Right ventricle myocardium inferior (tissue), 1 donor: Measurements from ENCODE around the gene PDGFRA. TPM values are rescaled to one million over a fixed set of nuclear protein-coding genes. Genes with fewer than 3 reads are reported as not detected.
"Not testable (repeated sequence)": the region's sequence is repeated elsewhere in the genome, so short reads cannot be mapped to it uniquely, and the experiment has no call there.

Source experiments
- ATAC-seq: fragments of 200-7000 bp; cut with Tn5 transposase; one replicate; pipeline ENCODE4 v1.9.1; 2020; ENCODE audit warnings: mild to moderate bottlenecking, moderate library complexity
- DNase-seq: peaks from one replicate; pipeline ENCODE4 v3.0.0; 2021; ENCODE audit errors: missing footprints
- intact Hi-C: fragments of 100-400 bp; cut with DNase I; formaldehyde crosslinking; loops from one replicate; pipeline ENCODE4 v1.11.0; 2022
- total RNA-seq: library from RNA; stranded (reverse); fragmentation: NEBNext Ultra II Directional; extraction: Animal tissue kit (Norgen Biotek cat#: 25700); gene quantifications from one replicate; pipeline ENCODE4 v1.2.1, GENCODE V29; 2021
- donor health status: DM: no; HTN: yes; CAD: no; lungs with severe emphysema.

Gene PDGFRA
- total RNA-seq, 1 donor from 2014 or later = 38.5 TPM

DNA sequence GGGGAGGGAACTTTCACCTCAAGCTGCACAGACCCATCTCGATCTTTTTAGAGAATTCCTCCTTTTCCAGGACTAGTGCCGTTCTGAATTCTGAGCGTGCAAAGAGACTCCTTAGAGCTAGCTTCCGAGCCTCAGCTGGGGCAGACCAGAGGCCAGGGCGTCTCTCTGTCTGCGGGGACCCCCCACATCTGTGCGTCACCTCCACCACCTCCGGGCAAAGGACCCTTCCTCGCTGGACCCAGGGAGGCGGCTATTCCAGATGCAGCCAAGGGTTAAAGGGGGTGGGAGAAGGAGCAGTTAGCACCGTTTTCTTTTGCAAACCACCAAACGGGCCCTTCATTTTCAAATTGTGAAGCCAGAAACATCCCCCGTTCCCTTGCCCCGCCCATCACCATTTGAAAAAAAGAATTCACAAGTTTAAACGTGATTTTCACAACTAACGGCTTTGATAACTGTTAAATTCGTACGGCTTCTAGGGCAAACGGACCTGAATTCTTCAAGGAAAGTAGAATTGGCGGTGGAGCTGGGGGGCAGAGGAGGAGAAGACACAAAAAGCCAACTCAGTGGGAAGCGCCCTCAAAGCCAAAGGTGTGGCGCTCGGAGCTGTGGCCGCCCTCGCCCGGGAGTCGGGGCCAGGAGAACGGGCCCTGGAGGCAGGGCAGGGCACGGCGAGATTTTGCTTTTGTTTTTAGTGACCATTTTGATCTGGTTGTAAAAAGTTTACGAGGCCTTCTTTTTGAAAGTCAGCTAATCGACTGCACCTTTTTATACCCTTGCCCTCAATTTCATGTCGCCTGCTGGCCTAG lies 3.3 kb upstream of the PDGFRA start:
- intact Hi-C loops = loop anchor here (5.0 kb wide), 1 partner anchor 1028 kb away; no protein-coding TSS in a partner anchor
- no peak for ATAC-seq
- no peak for DNase-seq

DNA sequence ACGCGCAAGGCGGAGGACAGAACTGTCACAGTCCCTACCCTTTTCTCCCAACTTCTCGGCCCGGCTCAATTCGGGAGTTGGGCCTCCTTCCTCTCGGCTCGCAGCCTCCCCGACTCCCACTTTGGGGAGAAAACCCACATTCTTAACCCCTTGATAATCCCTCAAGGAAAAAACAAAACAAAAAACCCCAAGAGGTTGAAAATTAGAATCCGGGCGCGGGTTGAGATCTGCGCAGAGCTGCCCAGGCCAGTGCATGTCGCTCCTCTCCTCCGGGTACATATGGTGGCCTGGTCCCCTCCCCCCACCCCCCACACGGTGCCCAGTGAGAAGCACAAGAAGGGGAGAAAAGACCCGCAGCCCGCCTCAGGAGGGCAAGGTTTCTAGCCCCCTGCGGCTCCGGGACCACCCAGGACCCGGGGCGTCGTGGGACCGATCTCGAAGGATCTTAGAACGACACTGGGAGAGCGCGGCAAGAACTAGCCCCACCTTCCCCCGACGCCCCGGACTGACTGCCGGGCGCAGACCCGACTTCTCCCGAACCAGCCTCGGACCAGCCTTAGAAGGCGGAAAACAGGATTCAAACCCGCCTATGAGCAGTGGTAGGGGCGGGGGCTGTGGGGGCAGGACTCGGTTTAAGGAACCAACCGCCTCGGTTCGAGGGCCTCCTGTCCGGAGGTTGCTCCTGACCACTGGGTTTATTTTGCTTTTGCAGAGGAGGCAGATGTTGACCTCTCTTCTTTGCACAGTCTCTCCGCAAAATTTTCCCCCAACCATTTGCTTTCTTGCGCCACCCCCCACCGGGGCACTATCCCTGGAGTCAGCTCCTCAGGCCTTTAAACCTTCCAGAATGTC lies 2.5 kb upstream of the PDGFRA start:
- peak; percentile 82 for DNase-seq
- ATAC-seq = peak; percentile 63
- intact Hi-C loops = loop anchor here (5.0 kb wide), 1 partner anchor 1029 kb away; no protein-coding TSS in a partner anchor

DNA sequence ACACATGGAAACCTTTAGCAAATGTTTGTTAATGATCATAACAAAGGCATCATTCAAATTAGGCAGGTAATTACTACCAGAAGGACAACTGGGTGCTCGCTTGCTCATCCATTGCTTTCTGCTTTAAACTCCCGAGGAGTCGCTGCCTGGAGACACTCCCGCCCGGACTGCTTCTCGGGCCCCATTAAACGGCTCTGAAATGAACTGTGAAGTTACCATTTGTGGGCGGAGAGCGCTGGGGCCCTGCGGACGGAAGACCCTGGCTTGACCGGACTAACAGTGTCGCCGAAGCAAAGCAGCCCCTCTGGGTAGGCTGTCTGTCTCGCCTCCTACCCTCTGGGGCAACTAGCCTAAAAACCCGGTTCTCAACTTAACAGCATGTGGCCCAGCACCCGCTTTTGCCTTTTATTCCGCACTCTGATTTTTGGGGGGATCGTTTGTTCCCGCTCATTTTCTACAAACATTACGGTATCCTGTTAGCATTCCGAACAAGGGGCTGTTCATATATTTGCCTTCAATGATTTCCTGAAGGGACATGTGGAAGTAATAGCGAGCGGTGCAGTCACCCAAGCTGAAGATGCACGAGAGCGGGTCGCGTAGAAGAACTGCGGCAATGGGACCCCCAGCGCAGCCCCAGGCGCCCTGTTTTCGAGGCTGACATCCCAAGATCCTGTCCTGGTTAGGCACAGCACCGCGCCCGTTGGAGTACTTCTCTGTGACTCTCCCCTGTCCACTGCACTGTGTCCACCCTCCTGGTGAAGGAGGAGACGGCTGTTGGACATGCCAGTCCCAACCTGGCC lies 1.6 kb upstream of the PDGFRA start:
- DNase-seq (no peak), ATAC-seq (peak; percentile 12)
- intact Hi-C loops = loop anchor here (5.0 kb wide), 1 partner anchor 1030 kb away; no protein-coding TSS in a partner anchor

DNA sequence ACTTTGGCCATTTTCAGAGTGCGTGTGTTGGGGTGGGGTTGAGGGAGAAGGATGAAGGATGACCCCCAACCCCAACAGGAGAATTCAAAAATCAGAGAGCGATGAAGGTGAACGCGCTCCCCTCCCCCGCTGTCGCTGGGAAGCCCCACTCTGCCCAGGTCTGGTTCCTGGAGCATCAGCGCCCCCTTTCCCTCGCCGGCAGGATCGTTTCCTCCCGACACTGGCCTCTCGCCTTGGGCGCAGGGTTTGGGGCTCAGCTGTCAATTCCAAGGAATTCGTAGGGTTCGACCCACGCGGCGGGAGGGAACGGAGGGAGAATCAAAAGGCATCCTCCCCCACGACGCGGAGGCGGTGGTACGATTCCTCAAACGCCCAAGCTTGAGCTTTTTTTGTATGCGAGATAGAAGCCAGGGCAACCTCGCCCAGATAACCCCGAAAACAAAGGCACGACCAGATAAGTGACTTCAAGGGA lies 1.0 kb upstream of the PDGFRA start:
- DNase-seq (peak; percentile 78), ATAC-seq (peak; percentile 65)
- intact Hi-C loops = loop anchor here (5.0 kb wide), 1 partner anchor 1031 kb away; no protein-coding TSS in a partner anchor

DNA sequence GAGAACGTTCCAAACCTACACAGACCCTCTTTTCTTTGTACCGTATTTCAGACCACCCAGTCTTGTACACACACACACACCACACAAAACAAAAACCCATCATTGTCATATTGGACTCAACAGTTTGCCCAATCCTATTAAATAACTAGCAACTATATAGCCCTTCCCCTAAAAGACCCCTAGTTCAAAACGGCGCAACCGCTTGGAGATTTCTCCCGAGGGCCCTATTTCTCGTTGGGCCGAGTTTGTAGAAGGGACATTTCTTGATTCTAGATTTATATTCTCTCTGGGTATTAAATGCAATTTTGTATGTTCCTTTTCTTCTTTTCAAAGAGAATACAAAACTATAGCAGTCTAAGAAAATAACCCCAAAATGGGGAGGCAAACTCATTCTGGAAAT lies 547 bp upstream of the PDGFRA start:
- DNase-seq (no peak), ATAC-seq (no peak)
- intact Hi-C loops = loop anchor here (5.0 kb wide), 1 partner anchor 1031 kb away; no protein-coding TSS in a partner anchor

DNA sequence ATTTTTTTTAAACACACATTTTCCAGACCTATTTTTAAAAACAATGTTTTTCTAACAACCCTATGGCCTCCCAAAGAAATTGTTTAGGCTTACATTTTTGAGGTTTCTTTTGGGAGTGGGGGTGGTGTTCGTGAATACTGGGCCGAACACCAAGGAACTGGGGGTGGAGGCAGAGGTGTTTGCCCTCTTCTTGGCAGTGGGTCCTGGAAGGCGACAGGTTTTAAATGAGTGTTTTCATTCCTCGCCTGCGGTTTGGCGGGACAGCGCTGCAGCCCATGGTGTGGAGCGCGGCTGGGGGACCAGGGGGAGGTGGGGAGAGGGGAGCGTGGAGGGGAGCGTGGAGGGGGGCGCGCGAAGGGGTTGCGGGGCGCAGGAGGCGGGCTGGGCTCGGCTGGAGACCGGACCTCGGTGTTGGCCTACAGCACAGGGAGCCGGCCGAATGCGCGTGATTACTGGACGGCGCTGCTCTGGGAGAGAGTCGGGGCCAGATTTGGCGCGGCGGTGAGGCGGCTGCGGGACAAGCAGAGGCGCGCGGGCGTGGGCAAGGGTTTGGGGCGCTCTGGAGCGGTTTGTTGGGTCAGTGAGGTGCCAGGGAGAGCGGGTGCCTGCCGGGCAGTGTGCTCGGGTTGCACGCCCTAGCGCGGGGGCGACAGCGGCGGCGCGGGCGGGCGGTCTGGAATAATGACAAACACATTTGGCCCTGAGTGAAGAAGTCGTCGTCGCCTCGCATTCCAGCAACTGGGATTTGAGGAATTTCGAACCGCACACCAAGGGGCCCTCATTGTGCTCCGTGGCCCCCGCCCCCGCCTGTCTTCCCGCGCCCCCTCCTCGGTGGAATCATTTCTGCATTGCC lies 764 bp downstream of the PDGFRA start:
- ATAC-seq (no peak), DNase-seq (peak; percentile 71)
- intact Hi-C loops = loop anchor here (5.0 to 10.0 kb wide), 3 partner anchors 853 to 1515 kb away; partner anchors contain the start of gene FIP1L1

DNA sequence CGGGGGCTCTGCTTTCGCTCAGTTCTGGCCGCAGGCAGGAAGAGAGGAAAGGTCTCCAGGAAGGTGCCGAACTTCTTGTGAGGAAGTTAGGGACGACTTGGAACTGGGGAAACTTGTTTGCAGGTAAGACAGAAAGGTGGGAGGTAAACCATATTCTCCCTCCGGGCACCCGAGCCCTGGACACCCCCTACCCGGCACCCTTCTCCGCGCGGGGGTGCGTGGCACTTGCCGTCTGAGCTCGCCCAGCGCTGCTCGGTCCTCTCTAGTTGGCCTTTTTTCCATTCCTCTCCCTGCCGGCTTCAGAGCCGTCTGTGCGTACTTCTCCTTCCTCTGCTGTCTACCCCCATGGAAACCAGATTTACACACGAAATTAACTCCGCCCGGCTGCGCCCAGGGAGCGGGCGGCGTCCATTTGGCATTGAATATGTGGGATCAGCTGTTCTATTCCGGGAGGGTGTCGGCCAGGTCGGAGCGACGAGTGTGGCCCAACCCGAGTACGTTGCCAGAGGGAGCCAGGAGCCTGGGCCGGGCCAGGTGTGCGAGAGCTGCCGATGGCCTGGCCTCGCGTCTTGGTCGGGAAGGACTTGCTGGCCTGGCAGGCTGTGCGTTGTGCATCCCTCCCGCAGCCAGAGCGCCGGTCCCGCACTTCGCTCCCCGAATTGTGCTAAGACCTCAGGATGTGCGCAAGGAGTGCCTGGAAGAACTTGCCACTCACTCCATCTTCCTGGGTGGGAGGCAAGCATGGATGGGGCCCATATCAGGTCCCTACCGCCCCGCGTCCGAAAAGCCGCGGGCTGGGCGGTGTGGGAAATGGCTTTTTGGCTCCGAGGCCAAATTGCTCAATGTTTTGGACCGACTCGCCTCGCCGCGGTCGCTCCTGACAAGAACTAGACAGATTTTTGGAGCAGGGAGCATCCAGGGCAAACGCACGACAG lies 1.7 kb downstream of the PDGFRA start:
- ATAC-seq = peak; percentile 15
- peak; percentile 79 for DNase-seq
- intact Hi-C loops = loop anchor here (5.0 to 10.0 kb wide), 2 partner anchors 853 to 1516 kb away; partner anchors contain the start of gene FIP1L1

DNA sequence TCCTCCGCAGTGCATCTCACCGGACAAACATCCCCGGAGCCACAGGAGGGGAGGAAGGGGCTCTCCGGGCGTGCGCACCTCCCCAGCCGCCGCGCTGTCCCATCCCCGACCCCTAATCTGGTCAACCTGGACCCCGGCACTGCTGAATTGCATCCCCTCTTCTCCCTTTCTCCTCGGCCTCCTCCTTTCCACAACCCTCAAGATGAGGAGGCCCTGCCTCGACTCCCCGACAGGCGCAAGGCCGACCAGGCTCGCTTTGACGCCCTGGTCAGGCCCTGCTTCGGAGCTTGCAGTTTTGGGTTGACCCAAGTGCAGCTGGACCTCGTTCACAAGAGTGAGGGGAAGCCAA lies 2.3 kb downstream of the PDGFRA start:
- intact Hi-C loops = loop anchor here (5.0 to 10.0 kb wide), 2 partner anchors 854 to 1517 kb away; partner anchors contain the start of gene FIP1L1
- DNase-seq = no peak
- ATAC-seq = no peak

DNA sequence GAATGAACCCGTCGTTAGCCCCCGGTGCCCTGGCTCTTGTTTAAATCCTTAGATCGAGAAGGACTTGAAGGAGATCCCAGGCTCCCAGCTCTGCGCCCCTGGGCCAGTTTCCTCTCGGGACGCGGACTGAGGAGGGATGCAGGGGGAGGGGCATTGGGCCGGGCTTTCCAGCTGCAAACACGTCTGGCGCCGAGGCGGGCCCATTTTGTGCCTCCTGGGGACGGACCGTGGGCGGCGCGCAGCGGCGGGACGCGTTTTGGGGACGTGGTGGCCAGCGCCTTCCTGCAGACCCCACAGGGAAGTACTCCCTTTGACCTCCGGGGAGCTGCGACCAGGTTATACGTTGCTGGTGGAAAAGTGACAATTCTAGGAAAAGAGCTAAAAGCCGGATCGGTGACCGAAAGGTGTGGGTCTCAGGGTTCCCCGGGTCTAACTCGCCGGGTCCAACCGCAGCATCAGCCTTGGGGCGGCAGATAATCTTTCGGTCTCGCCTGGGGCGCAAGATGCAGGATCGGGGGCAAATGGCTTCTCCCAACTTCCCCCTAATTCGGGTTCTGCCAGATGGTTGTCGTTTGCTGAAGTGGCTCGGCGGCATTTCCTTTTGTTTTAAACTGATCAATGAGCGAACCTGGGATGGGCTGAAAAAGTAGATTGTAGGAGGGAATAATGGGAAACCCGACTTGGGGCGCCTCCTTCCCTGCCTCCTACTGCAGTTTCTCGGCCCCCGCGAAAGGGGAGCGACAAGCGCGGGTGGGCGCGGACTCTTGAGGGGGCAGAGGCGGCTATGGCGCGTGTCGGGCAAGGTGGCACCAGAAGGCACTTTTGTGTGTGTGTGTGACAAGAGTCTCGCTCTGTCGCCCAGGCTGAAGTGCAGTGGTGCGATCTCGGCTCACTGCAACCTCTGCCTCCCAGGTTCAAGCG lies 2.9 kb downstream of the PDGFRA start:
- intact Hi-C loops = loop anchor here (2.0 to 10.0 kb wide), 3 partner anchors 855 to 1517 kb away; partner anchors contain the start of gene FIP1L1
- ATAC-seq (peak; percentile 34), DNase-seq (peak; percentile 82)

DNA sequence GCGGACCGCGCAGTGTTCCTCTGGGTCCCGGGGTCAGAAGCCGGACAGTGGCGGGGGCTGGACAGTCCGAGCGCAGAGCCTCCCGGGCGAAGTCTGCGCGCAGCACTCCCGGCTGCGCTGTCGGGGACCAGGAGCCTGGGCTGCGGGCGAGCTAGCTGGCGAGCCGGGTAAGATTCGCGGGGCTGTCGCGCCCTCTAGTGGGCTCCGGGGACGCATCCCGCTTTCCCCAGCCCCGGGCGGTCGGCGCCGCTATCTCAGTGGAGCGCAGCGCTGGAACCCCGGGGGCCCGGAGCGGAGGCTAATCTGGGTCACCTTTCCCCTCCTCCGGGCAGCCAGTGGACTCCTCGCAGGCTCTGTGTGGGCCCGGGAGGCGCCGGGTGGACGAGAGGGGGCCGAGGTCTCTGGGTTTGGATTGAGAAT lies 4.2 kb downstream of the PDGFRA start:
- DNase-seq = peak; percentile 91
- peak; percentile 81 for ATAC-seq
- intact Hi-C loops = loop anchor here (1.0 to 10.0 kb wide), 4 partner anchors 325 to 1518 kb away; partner anchors contain the start of gene FIP1L1

DNA sequence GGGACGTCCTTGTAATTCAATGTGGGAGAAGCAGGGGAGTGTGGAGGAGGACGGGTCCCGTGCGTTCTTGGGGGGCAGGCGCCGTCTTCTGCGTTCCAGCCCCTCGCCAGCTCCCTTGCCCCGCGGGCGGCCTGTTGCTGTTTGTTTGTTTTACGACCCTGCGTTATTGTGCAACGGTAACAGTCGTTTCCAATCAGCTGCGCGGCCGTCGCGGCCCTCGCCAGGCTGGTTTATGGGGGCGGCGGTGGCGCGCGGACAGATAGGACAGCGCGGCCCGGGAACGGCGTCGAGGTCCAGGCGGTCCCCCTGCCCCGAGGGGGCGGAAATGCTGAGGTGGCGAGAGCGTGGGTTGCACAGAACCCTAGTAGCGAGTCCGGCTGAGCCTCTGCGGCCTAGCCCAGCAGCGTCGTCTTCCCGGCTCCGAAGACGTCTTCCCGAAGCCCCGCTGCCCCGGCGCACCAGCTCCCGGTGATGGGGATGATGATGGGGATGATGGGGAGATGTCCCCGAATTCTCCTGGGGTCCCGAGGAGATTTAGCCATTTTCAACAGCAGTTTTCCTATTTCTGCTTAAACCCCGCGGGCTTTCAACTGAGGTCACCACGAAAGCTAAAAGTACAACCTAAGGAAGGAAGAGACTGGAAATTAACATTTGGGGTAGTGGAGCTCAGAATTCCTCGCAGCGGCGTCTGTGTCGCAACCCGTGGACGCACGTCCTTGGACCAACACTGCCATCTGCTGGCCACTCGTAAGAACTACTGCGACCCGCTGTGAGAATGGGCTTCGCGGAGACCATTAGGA lies 4.8 kb downstream of the PDGFRA start:
- intact Hi-C loops = loop anchor here (1.0 to 10.0 kb wide), 5 partner anchors 326 to 1999 kb away; partner anchors contain the start of gene FIP1L1
- peak; percentile 42 for ATAC-seq

DNA sequence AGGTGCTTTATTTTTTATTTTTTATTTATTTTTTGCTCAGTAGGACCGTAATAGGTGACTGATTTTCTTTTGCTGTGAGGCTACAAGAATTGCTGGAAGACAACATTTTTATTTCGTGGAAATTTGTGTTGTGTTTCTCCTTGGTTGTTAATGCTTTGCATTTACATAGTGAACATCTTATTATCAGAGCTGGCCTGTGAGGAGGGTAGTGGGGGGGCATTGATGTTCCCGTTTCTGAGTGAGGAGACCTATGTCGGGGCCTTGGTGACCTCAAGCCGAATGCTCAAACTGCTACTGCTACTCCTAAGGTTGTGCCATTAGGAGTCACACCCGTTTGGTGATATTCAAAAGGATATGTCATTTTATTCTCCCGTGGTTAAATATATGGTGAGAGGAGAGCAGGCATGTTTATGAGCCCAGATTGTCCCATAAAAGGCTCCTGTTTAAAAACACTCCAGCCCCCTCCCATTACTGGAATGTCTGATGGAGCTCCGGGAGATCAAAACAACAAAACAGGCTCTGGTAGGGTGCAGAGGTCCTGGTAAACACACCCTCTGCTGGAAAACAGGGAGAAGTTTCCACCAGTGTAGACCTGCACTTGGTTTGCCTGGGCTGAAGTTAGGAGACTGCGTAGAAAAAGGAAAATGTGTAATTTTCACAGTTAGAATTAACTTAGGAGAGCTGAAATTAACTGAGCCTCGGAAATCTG lies 5.6 kb downstream of the PDGFRA start:
- no peak for DNase-seq
- intact Hi-C loops = loop anchor here (2.0 to 10.0 kb wide), 3 partner anchors 857 to 2000 kb away; partner anchors contain the start of gene FIP1L1
- no peak for ATAC-seq

More for the DNA sequence above, 4.8 kb downstream of the PDGFRA start:
- peak; percentile 90 for DNase-seq

DNA sequence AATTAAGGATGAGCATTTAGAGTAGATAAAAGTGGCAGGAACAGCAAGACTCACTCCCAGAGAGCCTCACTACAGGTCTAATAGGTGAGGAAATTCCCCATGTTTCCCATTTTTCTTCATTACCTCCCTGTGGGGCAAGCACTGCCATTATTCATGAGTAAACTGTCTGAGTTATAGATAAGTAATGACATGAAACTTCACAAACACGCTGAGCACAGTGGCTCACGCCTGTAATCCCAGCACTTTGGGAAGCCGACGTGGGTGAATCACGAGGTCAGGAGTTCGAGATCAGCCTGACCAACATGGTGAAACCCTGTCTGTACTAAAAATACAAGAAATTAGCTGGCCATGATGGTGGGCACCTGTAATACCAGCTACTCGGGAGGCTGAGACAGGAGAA lies 7.2 kb downstream of the PDGFRA start:
- DNase-seq, ATAC-seq: not testable (repeated sequence)
- intact Hi-C loops = loop anchor here (10.0 kb wide), 1 partner anchor 1522 kb away; no protein-coding TSS in a partner anchor

DNA sequence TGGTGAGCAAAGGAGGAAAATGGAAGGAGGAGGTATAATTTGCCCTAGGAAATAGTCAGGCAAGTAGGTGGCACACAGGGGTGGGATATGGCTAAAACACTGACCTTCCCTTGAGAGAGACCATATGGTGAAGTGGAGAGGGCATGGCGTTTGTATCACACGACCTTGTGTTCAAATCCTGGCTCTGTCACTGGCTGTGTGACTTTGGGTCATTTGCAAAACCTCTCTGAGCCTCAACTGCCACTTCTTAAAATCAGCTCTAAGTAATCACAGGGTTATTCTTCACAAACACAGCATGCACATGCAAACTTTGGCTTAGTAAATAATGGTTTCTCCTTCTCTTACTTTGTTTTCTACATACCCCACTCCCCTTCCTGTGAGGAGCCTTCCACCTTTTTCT lies 8.7 kb downstream of the PDGFRA start:
- DNase-seq (no peak), ATAC-seq (no peak)
- intact Hi-C loops = loop anchor here (10.0 kb wide), 1 partner anchor 1523 kb away; no protein-coding TSS in a partner anchor
